ENCODE data around the gene ABITRAM.
"Not testable (repeated sequence)": the region's sequence is repeated elsewhere in the genome, so short reads cannot be mapped to it uniquely, and the experiment has no call there.

The ABITRAM gene, protein sequence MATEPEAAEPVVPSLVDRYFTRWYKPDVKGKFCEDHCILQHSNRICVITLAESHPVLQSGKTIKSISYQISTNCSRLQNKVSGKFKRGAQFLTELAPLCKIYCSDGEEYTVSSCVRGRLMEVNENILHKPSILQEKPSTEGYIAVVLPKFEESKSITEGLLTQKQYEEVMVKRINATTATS

DNA sequence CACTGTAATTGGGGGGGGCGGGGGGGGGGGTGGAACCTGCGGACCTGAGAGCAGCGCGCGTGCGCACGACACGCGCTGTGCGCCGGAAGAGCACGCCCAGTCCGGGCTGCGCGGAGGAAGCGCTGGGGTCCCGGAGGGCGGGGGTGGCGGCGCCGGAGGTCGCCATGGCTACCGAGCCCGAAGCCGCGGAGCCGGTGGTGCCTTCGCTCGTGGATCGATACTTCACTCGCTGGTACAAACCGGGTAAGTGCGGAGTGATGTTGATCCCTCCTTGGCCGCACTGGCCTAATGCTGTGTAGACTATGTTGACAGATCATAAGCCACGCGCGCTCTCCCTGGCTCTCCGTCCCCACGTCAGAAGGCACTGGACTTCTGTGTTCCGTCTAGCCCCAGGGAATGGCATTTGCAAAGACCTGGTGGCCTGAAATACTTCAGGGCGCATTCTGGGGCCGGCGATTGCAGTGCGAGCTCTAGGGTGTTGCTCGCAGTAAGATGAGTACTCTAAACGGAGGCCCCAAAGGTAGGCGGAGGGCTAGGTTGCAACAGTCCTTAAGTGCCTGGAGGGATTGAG lies at the start of gene ABITRAM:
Gene ABITRAM, plus strand, starts transcription at position 78 of the 571 bp plus-strand sequence. Its CDS starts 87 bp downstream, at position 165.
- peak; percentile 35 to 62 (median 47) for DNase-seq (ENCODE audit: low read depth in 3 of 3)

DNA sequence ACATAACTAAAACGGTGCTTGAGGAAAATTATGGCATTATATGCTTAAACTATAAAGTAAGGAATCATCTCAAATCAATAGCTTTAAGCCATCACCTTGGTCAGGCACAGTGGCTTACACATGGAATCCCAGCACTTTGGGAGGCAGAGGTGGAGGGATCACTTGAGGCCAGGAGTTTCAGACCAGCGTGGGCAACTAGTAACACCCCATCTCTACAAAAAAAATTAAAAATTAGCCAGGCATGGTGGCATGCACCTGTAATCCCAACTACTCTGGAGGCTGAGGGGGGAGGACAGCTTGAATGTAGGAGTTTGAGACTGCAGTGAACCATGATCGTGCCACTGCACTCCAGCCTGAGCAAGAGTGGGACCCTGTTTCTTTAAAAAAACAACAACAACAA lies 49.5 kb upstream of the ABITRAM start:
- no peak for DNase-seq (ENCODE audit: low read depth in 3 of 3)

DNA sequence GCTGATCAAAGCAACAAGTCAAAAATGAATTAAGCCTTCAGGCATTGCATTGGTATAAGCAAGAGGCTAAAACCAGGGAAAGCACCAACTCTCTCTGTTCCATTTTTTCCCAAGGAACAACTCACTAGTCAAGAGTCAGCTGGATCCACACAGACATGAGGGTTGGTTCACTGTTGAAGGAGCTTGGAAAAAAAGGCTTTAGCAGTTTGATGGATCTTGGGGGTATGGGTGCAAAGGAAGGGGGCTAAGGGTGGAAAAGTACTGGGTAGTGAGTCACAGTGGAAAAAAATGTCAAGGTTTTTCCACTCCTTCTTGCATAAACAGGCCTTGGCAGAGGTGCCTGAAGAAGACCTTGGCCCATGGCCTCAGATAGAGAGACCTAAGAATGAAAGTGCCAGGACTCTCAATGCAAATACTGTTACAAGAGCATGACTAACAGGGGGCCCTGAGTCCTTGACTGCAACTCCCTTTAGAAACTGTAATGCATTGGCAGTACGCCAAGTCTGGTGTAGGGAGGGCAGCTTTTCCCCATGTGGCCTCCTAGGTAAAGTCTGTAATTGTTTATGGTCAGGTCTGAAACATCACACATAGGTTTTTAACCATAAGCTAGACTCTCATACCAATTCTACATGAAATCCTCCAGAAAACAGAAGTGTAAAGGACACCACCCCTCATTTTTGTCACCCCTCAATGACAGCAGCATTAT lies 48.4 kb upstream of the ABITRAM start:
- peak; percentile 47 to 58 (median 58) for DNase-seq (ENCODE audit: low read depth in 3 of 3)

DNA sequence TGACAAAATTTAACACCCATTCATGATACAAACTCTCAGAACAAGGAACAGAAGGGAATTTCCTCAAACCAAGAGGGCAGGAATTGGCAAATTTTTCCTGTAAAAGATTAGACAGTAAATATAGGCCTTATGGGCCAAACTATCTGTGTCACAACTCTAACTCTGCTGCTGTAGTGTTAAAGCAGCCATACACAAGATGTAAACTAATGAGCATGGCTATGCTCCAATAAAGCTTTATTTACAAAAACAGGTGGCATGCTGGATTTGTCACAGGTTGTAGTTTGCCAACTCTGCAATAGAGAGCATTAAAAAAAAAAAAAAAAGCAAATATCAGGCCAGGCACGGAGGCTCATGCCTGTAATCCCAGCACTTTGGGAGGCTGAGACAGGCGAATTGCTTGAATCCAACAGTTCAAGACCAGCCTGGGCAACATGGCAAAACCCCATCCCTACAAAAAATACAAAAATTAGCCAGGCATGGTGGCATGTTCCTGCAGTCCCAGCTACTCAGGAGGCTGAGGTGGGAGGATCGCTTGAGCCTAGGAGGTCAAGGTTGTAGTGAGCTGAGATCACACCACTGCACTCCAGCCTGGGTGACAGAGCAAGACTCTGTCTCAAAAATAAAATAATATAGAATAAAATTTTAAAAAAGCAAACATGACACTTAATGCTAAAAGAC lies 47.5 kb upstream of the ABITRAM start:
- DNase-seq (ENCODE audit: low read depth in 3 of 3), result not testable (repeated sequence)

DNA sequence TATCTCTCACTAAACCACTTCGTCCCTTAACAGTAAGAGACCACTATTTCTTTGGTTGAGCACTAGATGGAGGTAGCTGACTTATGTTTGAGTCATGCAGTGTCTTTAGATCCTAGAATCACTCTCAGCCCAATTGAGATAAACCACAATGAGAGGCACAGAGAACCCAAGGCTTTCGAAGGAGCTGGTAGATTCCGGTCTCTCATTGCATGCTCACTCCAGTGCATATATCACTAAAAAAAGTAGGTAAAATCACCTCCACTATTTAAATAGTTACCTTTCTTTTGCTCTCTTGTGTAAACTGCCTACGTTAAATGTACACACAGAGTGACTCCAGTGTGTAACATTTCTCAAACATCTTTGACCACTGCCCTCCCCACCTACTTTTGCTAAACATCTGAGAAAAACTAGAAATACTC lies 44.5 kb upstream of the ABITRAM start:
- no peak for DNase-seq (ENCODE audit: low read depth in 3 of 3)

DNA sequence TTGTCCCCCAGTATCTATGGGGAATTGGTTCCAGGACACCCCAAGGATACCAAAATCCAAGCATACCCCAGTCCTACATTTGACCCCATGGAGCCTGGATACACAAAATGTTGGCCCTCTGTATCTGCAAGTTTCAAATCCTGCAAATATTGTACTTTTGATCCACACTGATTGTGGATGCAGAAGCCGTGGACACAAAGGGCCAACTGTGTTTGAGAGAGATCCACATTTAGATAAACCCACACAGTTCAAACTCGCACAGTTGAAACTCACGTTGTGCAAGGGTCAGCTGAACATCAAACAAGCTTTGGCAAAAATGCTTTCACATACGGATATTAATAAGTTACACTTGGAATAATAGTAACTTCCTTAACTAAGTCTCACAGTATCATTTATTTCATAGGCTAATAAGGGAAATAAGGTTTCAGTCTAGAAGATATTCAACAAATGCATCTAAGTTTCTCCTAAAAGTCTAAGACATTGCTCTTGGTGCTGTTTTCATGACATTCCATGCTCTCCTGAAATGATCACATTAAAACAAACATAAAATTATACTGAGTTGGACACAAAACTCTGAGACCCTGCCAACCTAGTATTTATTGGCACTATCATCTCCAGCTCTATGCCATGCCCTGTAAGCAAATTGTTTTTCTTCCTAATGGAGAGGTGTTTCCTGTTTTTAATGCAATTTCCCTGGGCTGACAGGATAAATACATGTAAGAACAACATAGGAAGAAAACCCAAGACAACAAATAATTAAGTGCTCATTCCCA lies 39.8 kb upstream of the ABITRAM start:
- DNase-seq (ENCODE audit: low read depth in 3 of 3), result no peak

DNA sequence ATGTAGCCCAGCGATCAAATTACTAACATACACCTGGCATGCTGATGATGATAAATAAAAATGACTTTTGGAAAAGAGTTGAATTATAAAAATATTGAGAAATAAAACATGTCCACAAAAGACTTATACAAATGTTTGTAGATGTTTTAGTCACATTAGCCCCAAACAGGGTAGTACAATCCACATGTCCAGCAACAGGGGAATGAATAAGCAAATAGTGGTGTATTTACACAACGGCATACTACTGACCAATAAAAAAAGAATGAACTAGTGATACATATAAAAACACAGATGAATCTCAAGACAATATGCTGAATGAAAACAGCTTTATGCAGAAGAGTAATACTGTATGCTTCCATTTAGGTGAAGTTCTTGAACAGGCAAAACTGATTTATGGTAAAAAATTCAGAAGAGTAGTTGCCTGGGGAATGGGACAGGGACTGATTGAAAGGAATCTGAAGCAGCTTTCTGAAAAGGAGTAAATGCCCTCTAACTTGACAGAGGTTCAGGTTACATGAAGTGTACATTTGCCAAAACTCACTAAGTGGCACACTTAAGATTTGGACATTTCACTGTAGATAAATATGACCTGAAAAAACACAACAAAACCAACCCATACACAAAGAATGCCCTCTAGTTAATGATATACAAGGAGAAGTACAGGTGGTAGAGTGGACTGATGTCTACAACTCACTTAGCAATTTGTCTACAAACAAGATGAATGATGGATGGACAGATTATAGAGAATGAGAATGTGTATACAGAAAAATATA lies 36.7 kb upstream of the ABITRAM start:
- no peak for DNase-seq (ENCODE audit: low read depth in 3 of 3)

DNA sequence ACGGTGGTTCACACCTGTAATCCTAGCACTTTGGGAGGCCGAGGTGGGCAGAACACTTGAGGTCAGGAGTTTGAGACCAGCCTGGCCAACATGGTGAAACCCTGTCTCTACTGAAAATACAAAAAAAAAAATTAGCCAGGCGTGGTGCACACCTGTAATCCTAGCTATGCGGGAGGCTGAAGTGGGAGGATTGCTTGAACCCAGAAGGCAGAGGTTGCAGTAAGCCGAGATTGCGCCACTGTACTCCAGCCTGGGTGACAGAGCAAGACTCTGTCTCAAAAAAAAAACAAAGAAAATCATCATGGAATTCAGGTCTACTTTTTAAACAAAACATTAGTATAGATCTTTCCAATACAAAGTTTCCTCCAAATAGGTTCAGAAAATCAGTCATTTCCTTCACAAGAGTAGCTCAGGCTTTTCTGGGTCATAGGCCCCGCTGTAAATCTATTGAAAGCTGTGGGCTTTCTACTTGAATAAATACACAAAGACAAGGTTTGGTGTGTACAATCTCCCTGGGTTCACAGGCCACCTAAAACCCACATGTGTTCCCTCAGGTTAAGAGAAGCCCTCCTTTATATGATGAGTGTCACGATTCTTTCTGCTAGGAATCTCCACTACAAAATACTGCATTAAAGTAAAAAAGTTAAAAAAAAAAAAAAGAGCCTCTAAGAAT lies 35.0 kb upstream of the ABITRAM start:
- DNase-seq (ENCODE audit: low read depth in 3 of 3), result not testable (repeated sequence)

DNA sequence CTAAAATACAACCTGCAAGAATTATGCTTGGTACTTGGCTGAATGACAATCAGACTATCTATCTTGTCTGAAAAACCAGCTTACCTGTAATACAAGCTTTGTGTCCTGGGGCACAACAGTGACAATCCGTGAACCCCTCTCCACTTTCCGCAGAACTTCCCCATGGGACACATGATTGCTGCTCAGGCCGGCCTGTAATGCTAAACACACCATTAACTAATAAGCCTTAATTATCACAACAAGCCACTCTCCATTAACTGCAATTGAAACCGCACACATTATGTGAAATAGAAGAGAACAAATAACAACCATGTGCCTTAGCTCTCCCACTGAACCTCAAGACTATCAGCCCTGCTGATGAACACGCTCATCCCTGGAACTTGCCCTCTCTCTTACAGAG lies 34.0 kb upstream of the ABITRAM start:
- no peak for DNase-seq (ENCODE audit: low read depth in 3 of 3)

DNA sequence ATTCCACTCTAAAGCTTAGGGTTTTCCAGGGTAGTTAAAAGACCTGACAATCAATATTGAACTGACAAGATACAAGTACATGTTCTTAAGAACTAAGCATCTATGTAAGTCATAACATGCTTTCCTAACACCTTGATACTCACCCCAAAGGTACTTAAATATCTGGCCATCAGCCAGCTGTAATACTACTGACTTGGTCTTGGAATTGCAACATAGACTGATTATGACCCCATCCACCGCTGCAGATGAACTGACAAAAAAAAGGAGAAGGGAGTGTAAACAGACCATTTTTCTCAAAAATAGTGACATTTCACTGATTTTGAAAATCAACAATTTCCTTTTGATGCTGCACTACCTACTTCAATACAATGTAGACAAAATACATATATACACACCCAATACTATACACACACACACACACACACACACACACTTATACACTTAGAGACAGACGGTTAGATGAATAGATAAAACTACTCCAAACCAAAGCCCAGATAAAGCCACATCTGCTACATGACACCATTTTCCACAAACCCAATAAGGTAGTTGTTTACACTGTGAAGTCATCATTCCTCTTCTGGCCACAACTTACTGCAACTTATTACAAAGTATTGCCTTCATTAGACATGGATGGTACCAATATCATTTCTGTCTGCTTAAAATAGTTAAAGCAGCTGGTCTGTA lies 30.6 kb upstream of the ABITRAM start:
- DNase-seq (ENCODE audit: low read depth in 3 of 3), result no peak

DNA sequence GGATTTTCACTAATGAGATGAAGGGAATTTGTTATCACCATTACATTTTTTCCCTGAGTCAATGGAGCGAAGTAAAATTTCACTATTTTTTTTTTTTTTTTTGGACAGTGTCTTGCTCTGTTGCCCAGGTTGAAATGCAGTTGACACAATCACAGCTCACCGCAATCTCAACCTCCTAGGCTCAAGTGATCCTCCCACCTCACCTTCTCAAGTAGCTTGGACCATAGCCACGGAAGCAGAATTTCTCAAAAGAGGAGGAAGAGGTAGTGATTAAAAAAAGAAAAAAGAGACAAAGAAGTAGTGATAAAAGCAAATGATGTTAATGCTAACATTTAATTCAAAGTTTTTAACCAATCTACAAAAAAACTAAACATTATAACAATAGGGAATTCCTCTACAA lies 30.0 kb upstream of the ABITRAM start:
- DNase-seq (ENCODE audit: low read depth in 3 of 3), result no peak

DNA sequence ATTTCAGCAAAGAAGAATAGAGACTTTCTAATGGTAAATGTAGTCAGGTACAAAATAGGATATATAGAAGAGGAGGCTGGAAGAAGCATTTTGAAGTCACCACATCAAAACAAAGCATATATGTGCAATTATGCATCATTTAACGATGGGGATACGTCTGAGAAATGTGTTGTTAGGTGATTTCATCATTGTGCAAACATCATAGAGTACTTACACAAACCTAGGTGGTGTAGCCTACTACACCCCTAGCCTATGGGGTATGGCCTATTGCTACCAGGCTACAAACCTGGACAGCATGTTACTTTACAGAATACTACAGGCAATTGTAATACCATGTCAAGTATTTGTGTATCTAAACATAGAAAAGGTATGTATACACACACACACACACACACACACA lies 28.7 kb upstream of the ABITRAM start:
- no peak for DNase-seq (ENCODE audit: low read depth in 3 of 3)

DNA sequence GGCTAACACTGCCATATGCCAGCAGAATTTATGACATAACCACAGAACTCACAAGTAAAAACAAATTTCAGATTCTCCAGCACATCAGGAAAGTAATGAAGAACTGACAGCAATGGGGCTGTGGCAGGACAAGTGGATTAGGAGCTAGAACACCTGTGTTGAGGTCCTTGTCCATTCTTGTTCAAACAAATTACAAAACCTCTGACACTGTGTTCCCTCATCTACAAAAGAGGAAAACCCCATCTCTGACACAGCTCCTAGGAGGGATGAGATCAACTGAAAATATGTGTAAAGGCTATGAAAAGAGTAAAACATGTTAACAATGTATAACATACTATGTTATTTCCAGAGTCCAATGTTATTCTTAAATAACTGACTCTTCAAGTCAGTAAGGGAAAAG lies 23.8 kb upstream of the ABITRAM start:
- DNase-seq (ENCODE audit: low read depth in 3 of 3), result no peak

DNA sequence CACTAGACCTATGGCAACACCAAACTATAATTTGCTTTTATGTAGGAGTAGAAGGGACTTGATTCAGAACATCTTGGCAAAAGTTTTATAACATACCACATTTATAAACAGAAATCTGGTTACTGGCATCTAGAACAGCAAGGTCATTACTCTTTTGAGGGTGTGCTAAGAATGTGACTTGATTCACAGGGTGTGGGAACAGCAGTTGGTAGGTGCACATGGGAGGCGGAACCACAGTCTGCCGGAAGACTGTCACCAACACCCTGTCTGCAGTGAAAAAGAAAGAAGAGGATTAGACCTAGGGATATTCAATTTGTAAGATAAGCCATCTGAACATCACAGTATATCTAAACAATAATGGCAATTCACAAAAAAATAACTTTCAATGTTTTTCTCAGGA lies 23.3 kb upstream of the ABITRAM start:
- no peak for DNase-seq (ENCODE audit: low read depth in 3 of 3)

DNA sequence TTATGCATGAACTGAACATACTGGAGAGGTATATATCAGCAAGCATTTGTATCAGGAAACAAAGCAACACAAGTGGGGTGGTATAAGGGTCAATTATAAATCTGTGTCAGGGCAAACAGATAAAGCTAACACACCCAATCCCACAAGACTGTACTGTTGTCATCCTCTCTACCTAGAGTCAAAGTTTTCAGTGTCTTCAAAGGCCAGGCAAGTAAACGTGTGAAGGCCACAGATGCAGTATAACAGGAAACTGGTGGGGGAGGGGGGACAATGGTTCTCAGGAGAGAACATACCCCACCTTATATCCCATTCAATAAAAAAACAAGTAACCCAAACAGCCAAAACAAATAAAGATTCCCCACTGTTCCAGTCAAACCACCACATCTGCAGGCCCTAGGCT lies 22.4 kb upstream of the ABITRAM start:
- no peak for DNase-seq (ENCODE audit: low read depth in 3 of 3)

DNA sequence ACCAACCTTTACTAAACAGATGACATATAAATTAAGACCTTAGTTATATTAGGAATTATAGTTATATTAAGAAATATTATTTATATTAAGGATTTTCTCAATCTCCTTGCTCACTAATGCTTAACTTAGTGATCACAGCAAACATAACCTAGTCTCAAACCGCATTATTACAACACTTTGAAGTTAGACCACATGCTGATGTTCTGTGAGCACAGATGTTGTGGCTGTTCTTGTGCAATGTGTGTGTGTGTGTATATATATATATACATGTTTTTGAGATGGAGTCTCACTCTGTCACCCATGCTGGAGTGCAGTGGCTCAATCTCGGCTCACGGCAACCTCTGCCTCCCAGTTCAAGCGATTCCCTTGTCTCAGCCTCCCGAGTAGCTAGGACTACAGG lies 20.8 kb upstream of the ABITRAM start:
- DNase-seq (ENCODE audit: low read depth in 3 of 3), result no peak

DNA sequence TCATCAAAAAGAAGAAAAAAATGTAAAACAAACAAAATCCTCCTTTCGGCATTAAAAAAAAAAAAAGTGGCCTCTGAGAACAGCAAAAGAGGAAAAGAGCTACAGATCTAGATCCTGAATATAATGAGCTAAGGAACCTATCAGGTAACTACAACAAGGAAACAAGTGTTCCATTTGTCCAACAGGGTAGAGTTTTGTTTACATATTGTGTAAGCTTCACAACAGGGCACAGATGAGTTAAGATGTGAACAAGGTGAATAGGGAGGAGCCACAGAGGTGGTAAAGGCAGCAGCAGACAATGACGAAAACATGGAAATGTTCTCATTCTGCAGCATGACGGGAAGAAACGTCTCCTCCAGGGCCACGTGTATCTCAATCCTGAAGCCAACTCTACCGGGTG lies 14.7 kb upstream of the ABITRAM start:
- DNase-seq (ENCODE audit: low read depth in 3 of 3), result no peak

DNA sequence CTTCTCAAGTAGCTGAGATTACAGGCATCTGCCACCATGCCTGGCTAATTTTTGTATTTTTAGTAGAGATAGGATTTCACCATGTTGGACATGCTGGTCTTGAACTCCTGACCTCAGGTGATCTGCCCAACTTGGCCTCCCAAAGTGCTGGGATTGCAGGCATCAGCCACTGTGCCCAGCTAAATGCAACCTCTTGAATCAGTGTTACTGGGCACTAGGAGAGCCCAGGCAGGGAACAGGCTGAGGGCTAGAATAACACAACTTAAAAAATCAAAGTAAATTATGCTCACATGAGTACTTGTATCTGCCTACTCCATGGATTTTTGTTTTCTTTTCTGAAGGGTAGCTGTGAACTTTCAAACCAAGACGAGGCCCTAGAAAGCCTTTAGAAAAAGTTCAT lies 13.8 kb upstream of the ABITRAM start:
- DNase-seq (ENCODE audit: low read depth in 3 of 3), result not testable (repeated sequence)

DNA sequence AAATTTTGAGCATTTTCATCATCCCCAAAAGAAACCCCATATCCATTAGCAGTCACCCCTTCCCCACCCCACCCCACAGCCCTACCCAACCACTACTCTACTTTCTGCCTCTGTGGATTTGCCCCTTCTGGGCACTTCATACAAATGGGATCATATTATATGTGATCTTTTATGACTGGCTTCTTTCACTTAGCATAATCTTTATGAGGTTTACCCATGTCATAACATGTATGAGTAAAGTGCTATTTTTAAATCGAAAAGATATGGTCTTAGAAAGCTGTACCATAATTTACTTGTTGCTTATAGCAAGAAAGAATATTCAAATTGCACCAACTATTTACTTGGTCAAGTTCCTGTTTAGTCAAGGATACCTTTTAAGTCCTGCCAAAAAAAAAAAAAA lies 13.0 kb upstream of the ABITRAM start:
- DNase-seq (ENCODE audit: low read depth in 3 of 3), result no peak

DNA sequence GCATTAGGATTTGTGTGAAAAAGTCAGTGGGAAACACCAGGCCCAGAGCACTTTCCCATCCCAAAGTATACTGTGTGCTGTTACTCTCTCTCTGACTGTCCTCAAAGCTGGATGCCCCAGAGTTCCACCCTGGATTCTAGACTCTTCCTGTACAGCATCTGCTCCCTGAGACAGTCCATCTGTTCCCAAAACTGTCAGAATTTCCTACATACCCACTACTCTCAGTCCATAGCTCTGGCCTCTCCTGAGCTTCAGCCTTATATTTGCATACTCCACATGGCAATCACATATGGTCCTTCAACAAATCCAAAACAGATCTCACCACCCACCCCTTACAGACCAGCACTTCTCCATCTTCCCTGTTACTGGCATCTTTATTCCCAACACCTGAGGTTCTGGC lies 9.7 kb upstream of the ABITRAM start:
- DNase-seq (ENCODE audit: low read depth in 3 of 3), result no peak
